Stimulated activated CD4-positive, alpha-beta T cell treated with anti-CD3 and anti-CD28 coated beads, Interleukin-1b, Interleukin-23, amount 100 ng/mL, for 48 hours (primary cell): ENCODE measurements around the gene SCGB1C1.
A peak's percentile ranks its signal among the peaks of the same experiment; 100 is the strongest.
"Not testable (repeated sequence)": the region's sequence is repeated elsewhere in the genome, so short reads cannot be mapped to it uniquely, and the experiment has no call there.

Experiments
- DNase-seq: peaks from one replicate; pipeline ENCODE4 v3.0.0-alpha.2; 2020

Gene SCGB1C1

GRCh38 chr11:192674-193128 is at the start of gene SCGB1C1:
SCGB1C1 (plus strand) TSS chr11:193078; CDS start chr11:193100, 22 bp downstream.
- DNase-seq: not testable (repeated sequence)

GRCh38 chr11:180242-180641 is 12.6 kb upstream of the SCGB1C1 start:
- not testable (repeated sequence) for DNase-seq

- peak; percentile 3 for DNase-seq
Measured at GRCh38 chr11:189200-189783, 3.6 kb upstream of the SCGB1C1 start.

- peak; percentile 86 for DNase-seq
Measured at GRCh38 chr11:189843-190311, 3.0 kb upstream of the SCGB1C1 start.

- DNase-seq: not testable (repeated sequence)
Measured at GRCh38 chr11:190546-190945, 2.3 kb upstream of the SCGB1C1 start.

GRCh38 chr11:191490-192478 is 1.1 kb upstream of the SCGB1C1 start:
- DNase-seq: peak; percentile 37

- DNase-seq: not testable (repeated sequence)
Measured at GRCh38 chr11:193481-193880, 603 bp downstream of the SCGB1C1 start.

GRCh38 chr11:196786-197731 is 4.2 kb downstream of the SCGB1C1 start:
- DNase-seq: no peak

- no peak for DNase-seq
Measured at GRCh38 chr11:197741-198235, 4.9 kb downstream of the SCGB1C1 start.

- no peak for DNase-seq
Measured at GRCh38 chr11:198236-198806, 5.4 kb downstream of the SCGB1C1 start.

GRCh38 chr11:199004-199581 is 6.2 kb downstream of the SCGB1C1 start:
- DNase-seq: no peak

GRCh38 chr11:199782-200181 is 6.9 kb downstream of the SCGB1C1 start:
- no peak for DNase-seq

GRCh38 chr11:200224-201003 is 7.5 kb downstream of the SCGB1C1 start:
- DNase-seq: no peak

GRCh38 chr11:201966-202365 is 9.1 kb downstream of the SCGB1C1 start:
- DNase-seq: no peak

GRCh38 chr11:202490-202889 is 9.6 kb downstream of the SCGB1C1 start:
- no peak for DNase-seq

GRCh38 chr11:203056-203944 is 10.4 kb downstream of the SCGB1C1 start:
- no peak for DNase-seq

GRCh38 chr11:203945-204586 is 11.2 kb downstream of the SCGB1C1 start:
- DNase-seq: no peak

GRCh38 chr11:204587-205109 is 11.8 kb downstream of the SCGB1C1 start:
- DNase-seq: no peak
